SH-SY5Y (cell line): ENCODE data around the gene KBTBD12.

Experiments
- GATA2 ChIP-seq: IDR thresholded peaks from 2 replicates; pipeline ENCODE4 v1.6.1; 2011; ENCODE audit warnings: mild to moderate bottlenecking, low read depth, low read length
- GATA3 ChIP-seq: IDR thresholded peaks from 2 replicates; pipeline ENCODE4 v1.6.1; 2011; ENCODE audit warnings: low read depth, mild to moderate bottlenecking, low read length, moderate library complexity

- TF ChIP-seq GATA2 (no peak), GATA3 (no peak)
Measured at GRCh38 chr3:128033102-128033501, 118.1 kb downstream of the KBTBD12 start.
